Fibroblast of lung (primary cell): ENCODE measurements around the gene TRAM2.

ENCODE experiments used
- EZH2 ChIP-seq: IDR thresholded peaks from 2 replicates; pipeline ENCODE4 v1.5.1; 2012; ENCODE audit warnings: low read length, control low read depth, mild to moderate bottlenecking; ENCODE audit errors: missing control alignments
- TF ChIP-seq, protein P1 (sequence below), 2 donors: IDR thresholded peaks in 1 of 2; conservative IDR thresholded peaks in 1 of 2; 1 replicate in 1 of 2; 2 replicates in 1 of 2; pipeline ENCODE4 v1.5.1; 2011 to 2012; ENCODE audit warnings: low read length in 2 of 2, control low read depth in 1 of 2, inconsistent platforms in 1 of 2, low read depth in 1 of 2, mild to moderate bottlenecking in 1 of 2

DNA sequence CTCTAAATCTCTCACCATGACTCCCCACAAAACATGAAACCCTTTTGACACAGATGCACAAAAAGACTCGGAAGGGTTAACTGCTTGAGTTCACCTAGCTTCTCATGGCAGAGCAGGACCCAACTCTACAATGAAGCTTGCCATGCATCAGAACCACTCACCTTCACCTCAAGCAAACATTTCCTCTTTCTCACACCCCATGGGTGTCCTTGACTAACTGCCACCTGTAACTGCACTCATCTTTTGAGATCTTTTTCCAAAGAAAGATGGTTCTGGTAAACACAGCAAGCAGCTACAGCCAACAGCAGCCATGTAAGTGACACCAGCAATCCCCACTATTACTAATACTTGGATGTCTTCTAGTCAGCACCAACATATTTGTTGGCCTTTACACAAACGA, 80.2 kb downstream of the TRAM2 start:
- TF ChIP-seq EZH2: no peak
- TF ChIP-seq, protein P1, sequence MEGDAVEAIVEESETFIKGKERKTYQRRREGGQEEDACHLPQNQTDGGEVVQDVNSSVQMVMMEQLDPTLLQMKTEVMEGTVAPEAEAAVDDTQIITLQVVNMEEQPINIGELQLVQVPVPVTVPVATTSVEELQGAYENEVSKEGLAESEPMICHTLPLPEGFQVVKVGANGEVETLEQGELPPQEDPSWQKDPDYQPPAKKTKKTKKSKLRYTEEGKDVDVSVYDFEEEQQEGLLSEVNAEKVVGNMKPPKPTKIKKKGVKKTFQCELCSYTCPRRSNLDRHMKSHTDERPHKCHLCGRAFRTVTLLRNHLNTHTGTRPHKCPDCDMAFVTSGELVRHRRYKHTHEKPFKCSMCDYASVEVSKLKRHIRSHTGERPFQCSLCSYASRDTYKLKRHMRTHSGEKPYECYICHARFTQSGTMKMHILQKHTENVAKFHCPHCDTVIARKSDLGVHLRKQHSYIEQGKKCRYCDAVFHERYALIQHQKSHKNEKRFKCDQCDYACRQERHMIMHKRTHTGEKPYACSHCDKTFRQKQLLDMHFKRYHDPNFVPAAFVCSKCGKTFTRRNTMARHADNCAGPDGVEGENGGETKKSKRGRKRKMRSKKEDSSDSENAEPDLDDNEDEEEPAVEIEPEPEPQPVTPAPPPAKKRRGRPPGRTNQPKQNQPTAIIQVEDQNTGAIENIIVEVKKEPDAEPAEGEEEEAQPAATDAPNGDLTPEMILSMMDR (conservative IDR thresholded peaks at IDR 0.05 in 1 of 2, IDR thresholded peaks at IDR 0.05 in 1 of 2; ENCODE audit: low read depth in 1 of 2, low read length in 2 of 2): no peak
